ENCODE measurements around the gene MCM9. TPM values are rescaled to one million over a fixed set of nuclear protein-coding genes. Genes with fewer than 3 reads are reported as not detected.

Gene MCM9
- total and polyA plus RNA-seq, 2 of the 4 experiments (the other 2 are of a cell fraction): 3.5 to 7.2 TPM

GRCh38 chr6:118893064-118893806 lies 41.7 kb downstream of the MCM9 start:
- peak overlapping the region; percentile 66 for H3K18ac ChIP-seq (ENCODE audit: low read depth, low read length)
- no peak overlapping the region for H2AK9ac ChIP-seq (replicated peaks; ENCODE audit: low read depth, low read length, poor library complexity)
- peaks cover 2% of the 10 kb centered on the region; the same call in 1 of the 2 replicates for H3K4me1 ChIP-seq (ENCODE audit: control insufficient read depth, insufficient read depth, low read length)
- peak overlapping the region; percentile 73 for H2AFZ ChIP-seq (replicated peaks; ENCODE audit: low read length, poor library complexity)
- peak overlapping the region; percentile 77 to 80 for H4K8ac ChIP-seq (ENCODE audit: low read depth in 2 of 2, low read length in 2 of 2)
- peaks cover 18 to 42% of the 10 kb centered on the region in 2 experiments for H3K79me1 ChIP-seq (ENCODE audit: low read depth in 1 of 2, low read length in 2 of 2)
- no peaks in the 10 kb centered on the region for H3K9me3 ChIP-seq (ENCODE audit: control insufficient read depth, insufficient read depth, low read length)
- peak overlapping the region; percentile 59 for H3K4ac ChIP-seq (ENCODE audit: low read depth, low read length)
- peak; percentile 8 for ATAC-seq (ENCODE audit: low read depth)
- peak overlapping the region; percentile 80 for H3K4me2 ChIP-seq (ENCODE audit: low read depth, low read length)
- peak overlapping the region; percentile 36 for H3K23ac ChIP-seq (ENCODE audit: low read depth, low read length)
- H3K27me3 ChIP-seq (ENCODE audit: control insufficient read depth, insufficient read depth, low read length): no peaks in the 10 kb centered on the region
- H2BK20ac ChIP-seq (ENCODE audit: low read depth, low read length): peak overlapping the region; percentile 41; the same call in 1 of the 2 replicates
- H3K4me3 ChIP-seq (ENCODE audit: insufficient read depth, low read depth, low read length): peak overlapping the region; percentile 61
- TF ChIP-seq CEBPB (IDR thresholded peaks at IDR 0.05; ENCODE audit: low read depth, low read length) (peak; percentile 56), RFX5 (IDR thresholded peaks at IDR 0.05; ENCODE audit: low read depth, low read length) (no peak)
- dilution Hi-C loops (cut with HindIII; ENCODE audit: low sequenced_read_pairs, unreplicated experiment): no loop called here
- intact Hi-C loops (cut with micrococcal nuclease): loop anchor here (2.0 to 10.0 kb wide), 4 partner anchors 91 to 338 kb away; partner anchors contain the start of gene FAM184A
- H4K20me1 ChIP-seq (ENCODE audit: insufficient read depth, low read length): no peaks in the 10 kb centered on the region
- BruUV-seq (replicated peaks): no TSS peak
- H4K91ac ChIP-seq (ENCODE audit: insufficient read depth, low read depth, low read length): peak overlapping the region; percentile 81
- in situ Hi-C loops (cut with MboI; ENCODE audit: low sequenced_read_pairs): no loop called here
- WGBS, 2 experiments (ENCODE audit: extremely low coverage in 2 of 2, insufficient read length in 1 of 2): 2% methylated on average over 8 of the region's 18 CpGs; no CpG with 5 or more reads in 1 of the 2 experiments
- peak overlapping the region; percentile 21 for H2BK120ac ChIP-seq (ENCODE audit: low read depth, low read length)
- peak; percentile 67 for DNase-seq
- peak overlapping the region; percentile 81 for H2BK5ac ChIP-seq (ENCODE audit: low read depth, low read length, poor library complexity, severe bottlenecking)
- POLR2A ChIA-PET (ENCODE audit: unreplicated experiment): no interaction called here
- peak overlapping the region; percentile 27; the same call in 1 of the 3 replicates for H2BK15ac ChIP-seq (ENCODE audit: low read depth, low read length)
- peak overlapping the region; percentile 2; the same call in 1 of the 2 replicates for H2AK5ac ChIP-seq (ENCODE audit: low read depth, low read length)
- peak overlapping the region; percentile 89 for H3K9ac ChIP-seq (ENCODE audit: low read depth, low read length)
- CTCF ChIA-PET: no interaction called here
- peak overlapping the region; percentile 79 for H3K27ac ChIP-seq (ENCODE audit: insufficient read depth, low read length)
- no peaks in the 10 kb centered on the region for H3K9me1 ChIP-seq (ENCODE audit: insufficient read depth, low read length)
- peak overlapping the region; percentile 93 for H3K56ac ChIP-seq (ENCODE audit: extremely low read depth, insufficient read depth, low read length)
- H3K14ac ChIP-seq (replicated peaks; ENCODE audit: low read depth, low read length): peak overlapping the region; percentile 66
- no peaks in the 10 kb centered on the region for H3K36me3 ChIP-seq (ENCODE audit: control insufficient read depth, insufficient read depth, low read length)
- peak overlapping the region; percentile 57 for H4K5ac ChIP-seq (ENCODE audit: low read depth, low read length)

All from IMR-90 (cell line).